Neural cell (in vitro differentiated cells): ENCODE data around the gene GALNT15.

Experiments
- CTCF ChIP-seq: fragments of 450-650 bp; IDR thresholded peaks from 2 replicates; pipeline ENCODE4 v1.5.1; 2014; ENCODE audit warnings: antibody characterized with exemption, mild to moderate bottlenecking, moderate library complexity; ENCODE audit not compliant: poor library complexity, severe bottlenecking
- EP300 ChIP-seq: fragments of 450-650 bp; conservative IDR thresholded peaks from 2 replicates; pipeline ENCODE4 v1.6.1; 2014; ENCODE audit warnings: antibody characterized with exemption, mild to moderate bottlenecking, moderate library complexity; ENCODE audit not compliant: poor library complexity, severe bottlenecking
- POLR2AphosphoS5 ChIP-seq: IDR thresholded peaks from 2 replicates; pipeline ENCODE4 v1.6.1; 2012
- RAD21 ChIP-seq: fragments of 450-650 bp; conservative IDR thresholded peaks from 2 replicates; pipeline ENCODE4 v1.6.1; 2014; ENCODE audit warnings: antibody characterized with exemption, mild to moderate bottlenecking, moderate library complexity
- REST ChIP-seq: IDR thresholded peaks from 2 replicates; pipeline ENCODE4 v1.6.1; 2012; ENCODE audit warnings: borderline replicate concordance
- SMC3 ChIP-seq: fragments of 450-650 bp; conservative IDR thresholded peaks from 2 replicates; pipeline ENCODE4 v1.6.1; 2014; ENCODE audit warnings: antibody characterized with exemption, mild to moderate bottlenecking, moderate library complexity; ENCODE audit not compliant: poor library complexity
- TAF1 ChIP-seq: IDR thresholded peaks from 2 replicates; pipeline ENCODE4 v1.6.1; 2012; ENCODE audit warnings: low read depth

DNA sequence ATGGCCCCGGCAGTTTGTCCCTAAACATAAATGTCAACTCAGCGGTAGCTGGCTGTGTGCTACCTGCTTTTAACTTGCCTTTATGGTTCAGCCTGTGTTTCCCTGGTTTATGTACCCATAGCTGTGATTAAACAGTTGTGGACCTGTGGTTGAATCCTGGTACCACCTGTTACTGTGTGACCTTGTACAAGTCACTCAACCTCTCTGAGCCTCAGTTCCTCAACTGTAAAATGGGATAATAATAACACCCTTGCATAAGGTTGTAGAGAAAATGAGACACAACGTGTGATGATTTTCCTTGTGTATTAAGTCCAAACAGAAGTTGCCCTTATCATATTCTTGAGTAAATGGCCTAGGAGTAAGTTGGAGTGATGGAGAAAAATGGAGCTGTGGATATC, 6.3 kb downstream of the GALNT15 start:
- TF ChIP-seq CTCF (no peak), TAF1 (no peak), REST (no peak), EP300 (no peak), RAD21 (no peak), POLR2AphosphoS5 (no peak), SMC3 (no peak)
